HEK293 (cell line): Measurements from ENCODE around the gene FAAP100.

Source experiments
- RBAK ChIP-seq: fragments of 450-650 bp; formaldehyde crosslinking; IDR thresholded peaks from 2 replicates; pipeline ENCODE4 v1.5.1; 2016; ENCODE audit warnings: missing biosample characterization, missing genetic modification characterization
- REPIN1 ChIP-seq: fragments of 450-650 bp; formaldehyde crosslinking; IDR thresholded peaks from 2 replicates; pipeline ENCODE4 v1.5.1; 2017; ENCODE audit warnings: missing biosample characterization, missing genetic modification characterization, low read depth
- ZNF292 ChIP-seq: fragments of 450-650 bp; formaldehyde crosslinking; IDR thresholded peaks from 2 replicates; pipeline ENCODE4 v1.5.1; 2016; ENCODE audit warnings: low read depth, missing biosample characterization, missing genetic modification characterization, borderline replicate concordance
- ZNF302 ChIP-seq: fragments of 450-650 bp; formaldehyde crosslinking; IDR thresholded peaks from 2 replicates; pipeline ENCODE4 v1.5.1; 2016; ENCODE audit warnings: missing biosample characterization, missing genetic modification characterization, low read depth
- ZSCAN30 ChIP-seq: fragments of 450-650 bp; IDR thresholded peaks from 2 replicates; pipeline ENCODE4 v1.5.1; 2018; ENCODE audit warnings: missing biosample characterization, mild to moderate bottlenecking, missing genetic modification characterization, moderate library complexity
- TF ChIP-seq, protein P1 (sequence below): fragments of 450-650 bp; formaldehyde crosslinking; optimal IDR thresholded peaks from 2 replicates; pipeline ENCODE3; 2016; ENCODE audit warnings: missing biosample characterization, mild to moderate bottlenecking, missing genetic modification characterization
- TF ChIP-seq, protein P2 (sequence below): fragments of 450-650 bp; formaldehyde crosslinking; IDR thresholded peaks from 2 replicates; pipeline ENCODE4 v1.5.1; 2016; ENCODE audit warnings: missing biosample characterization, missing genetic modification characterization
- TF ChIP-seq, protein P3 (sequence below): fragments of 450-650 bp; formaldehyde crosslinking; IDR thresholded peaks from 2 replicates; pipeline ENCODE4 v1.5.1; 2016; ENCODE audit warnings: missing biosample characterization, missing genetic modification characterization, low read depth

DNA sequence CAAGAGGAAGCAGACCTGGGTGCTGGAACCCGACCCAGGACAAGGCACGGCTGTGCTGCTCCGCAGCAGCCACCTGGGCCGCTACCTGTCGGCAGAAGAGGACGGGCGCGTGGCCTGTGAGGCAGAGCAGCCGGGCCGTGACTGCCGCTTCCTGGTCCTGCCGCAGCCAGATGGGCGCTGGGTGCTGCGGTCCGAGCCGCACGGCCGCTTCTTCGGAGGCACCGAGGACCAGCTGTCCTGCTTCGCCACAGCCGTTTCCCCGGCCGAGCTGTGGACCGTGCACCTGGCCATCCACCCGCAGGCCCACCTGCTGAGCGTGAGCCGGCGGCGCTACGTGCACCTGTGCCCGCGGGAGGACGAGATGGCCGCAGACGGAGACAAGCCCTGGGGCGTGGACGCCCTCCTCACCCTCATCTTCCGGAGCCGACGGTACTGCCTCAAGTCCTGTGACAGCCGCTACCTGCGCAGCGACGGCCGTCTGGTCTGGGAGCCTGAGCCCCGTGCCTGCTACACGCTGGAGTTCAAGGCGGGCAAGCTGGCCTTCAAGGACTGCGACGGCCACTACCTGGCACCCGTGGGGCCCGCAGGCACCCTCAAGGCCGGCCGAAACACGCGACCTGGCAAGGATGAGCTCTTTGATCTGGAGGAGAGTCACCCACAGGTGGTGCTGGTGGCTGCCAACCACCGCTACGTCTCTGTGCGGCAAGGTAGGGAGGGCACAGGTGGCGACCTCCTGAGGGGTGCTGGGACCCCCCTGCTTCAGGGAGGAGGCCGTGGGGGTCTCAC lies 23.3 kb downstream of the FAAP100 start:
- no peak for TF ChIP-seq RBAK
- TF ChIP-seq ZNF302, result no peak
- TF ChIP-seq, protein P1, sequence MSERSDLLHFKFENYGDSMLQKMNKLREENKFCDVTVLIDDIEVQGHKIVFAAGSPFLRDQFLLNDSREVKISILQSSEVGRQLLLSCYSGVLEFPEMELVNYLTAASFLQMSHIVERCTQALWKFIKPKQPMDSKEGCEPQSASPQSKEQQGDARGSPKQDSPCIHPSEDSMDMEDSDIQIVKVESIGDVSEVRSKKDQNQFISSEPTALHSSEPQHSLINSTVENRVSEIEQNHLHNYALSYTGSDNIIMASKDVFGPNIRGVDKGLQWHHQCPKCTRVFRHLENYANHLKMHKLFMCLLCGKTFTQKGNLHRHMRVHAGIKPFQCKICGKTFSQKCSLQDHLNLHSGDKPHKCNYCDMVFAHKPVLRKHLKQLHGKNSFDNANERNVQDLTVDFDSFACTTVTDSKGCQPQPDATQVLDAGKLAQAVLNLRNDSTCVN (tag by site-specific recombination), result no peak
- TF ChIP-seq, protein P2, sequence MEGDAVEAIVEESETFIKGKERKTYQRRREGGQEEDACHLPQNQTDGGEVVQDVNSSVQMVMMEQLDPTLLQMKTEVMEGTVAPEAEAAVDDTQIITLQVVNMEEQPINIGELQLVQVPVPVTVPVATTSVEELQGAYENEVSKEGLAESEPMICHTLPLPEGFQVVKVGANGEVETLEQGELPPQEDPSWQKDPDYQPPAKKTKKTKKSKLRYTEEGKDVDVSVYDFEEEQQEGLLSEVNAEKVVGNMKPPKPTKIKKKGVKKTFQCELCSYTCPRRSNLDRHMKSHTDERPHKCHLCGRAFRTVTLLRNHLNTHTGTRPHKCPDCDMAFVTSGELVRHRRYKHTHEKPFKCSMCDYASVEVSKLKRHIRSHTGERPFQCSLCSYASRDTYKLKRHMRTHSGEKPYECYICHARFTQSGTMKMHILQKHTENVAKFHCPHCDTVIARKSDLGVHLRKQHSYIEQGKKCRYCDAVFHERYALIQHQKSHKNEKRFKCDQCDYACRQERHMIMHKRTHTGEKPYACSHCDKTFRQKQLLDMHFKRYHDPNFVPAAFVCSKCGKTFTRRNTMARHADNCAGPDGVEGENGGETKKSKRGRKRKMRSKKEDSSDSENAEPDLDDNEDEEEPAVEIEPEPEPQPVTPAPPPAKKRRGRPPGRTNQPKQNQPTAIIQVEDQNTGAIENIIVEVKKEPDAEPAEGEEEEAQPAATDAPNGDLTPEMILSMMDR, result no peak
- TF ChIP-seq ZSCAN30 (tag by site-specific recombination), result no peak
- TF ChIP-seq ZNF292 (tag by site-specific recombination), result no peak
- TF ChIP-seq, protein P3, sequence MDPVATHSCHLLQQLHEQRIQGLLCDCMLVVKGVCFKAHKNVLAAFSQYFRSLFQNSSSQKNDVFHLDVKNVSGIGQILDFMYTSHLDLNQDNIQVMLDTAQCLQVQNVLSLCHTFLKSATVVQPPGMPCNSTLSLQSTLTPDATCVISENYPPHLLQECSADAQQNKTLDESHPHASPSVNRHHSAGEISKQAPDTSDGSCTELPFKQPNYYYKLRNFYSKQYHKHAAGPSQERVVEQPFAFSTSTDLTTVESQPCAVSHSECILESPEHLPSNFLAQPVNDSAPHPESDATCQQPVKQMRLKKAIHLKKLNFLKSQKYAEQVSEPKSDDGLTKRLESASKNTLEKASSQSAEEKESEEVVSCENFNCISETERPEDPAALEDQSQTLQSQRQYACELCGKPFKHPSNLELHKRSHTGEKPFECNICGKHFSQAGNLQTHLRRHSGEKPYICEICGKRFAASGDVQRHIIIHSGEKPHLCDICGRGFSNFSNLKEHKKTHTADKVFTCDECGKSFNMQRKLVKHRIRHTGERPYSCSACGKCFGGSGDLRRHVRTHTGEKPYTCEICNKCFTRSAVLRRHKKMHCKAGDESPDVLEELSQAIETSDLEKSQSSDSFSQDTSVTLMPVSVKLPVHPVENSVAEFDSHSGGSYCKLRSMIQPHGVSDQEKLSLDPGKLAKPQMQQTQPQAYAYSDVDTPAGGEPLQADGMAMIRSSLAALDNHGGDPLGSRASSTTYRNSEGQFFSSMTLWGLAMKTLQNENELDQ, result no peak
- TF ChIP-seq REPIN1 (tag by site-specific recombination), result no peak
